IPS DF 19.7 (cell line): Measurements from ENCODE around the gene PNO1.
"Not testable (repeated sequence)": the region's sequence is repeated elsewhere in the genome, so short reads cannot be mapped to it uniquely, and the experiment has no call there.

ENCODE experiments used
- DNase-seq: peaks from one replicate; pipeline ENCODE4 v3.0.0-alpha.2; 2013; ENCODE audit warnings: low read depth, low spot score

Gene PNO1

GRCh38 chr2:68157002-68157401 is 686 bp upstream of the PNO1 start:
- DNase-seq: no peak

- DNase-seq: no peak
These were observed 403 bp downstream of the PNO1 start for GRCh38 chr2:68158134-68158447.

GRCh38 chr2:68163641-68164040 is 6.0 kb downstream of the PNO1 start:
- DNase-seq: no peak

GRCh38 chr2:68167186-68167585 is 9.5 kb downstream of the PNO1 start:
- no peak for DNase-seq

GRCh38 chr2:68169308-68169707 is 11.6 kb downstream of the PNO1 start:
- DNase-seq: no peak

- DNase-seq: no peak
These were observed 13.5 kb downstream of the PNO1 start for GRCh38 chr2:68171146-68171545.

GRCh38 chr2:68171684-68172083 is 14.0 kb downstream of the PNO1 start:
- no peak for DNase-seq

- no peak for DNase-seq
These were observed 14.8 kb downstream of the PNO1 start for GRCh38 chr2:68172521-68172920.

GRCh38 chr2:68172990-68173700 is 15.5 kb downstream of the PNO1 start:
- DNase-seq: no peak

GRCh38 chr2:68175210-68175609 is 17.5 kb downstream of the PNO1 start:
- not testable (repeated sequence) for DNase-seq

GRCh38 chr2:68176657-68177056 is 19.0 kb downstream of the PNO1 start:
- DNase-seq: no peak

- no peak for DNase-seq
These were observed 19.9 kb downstream of the PNO1 start for GRCh38 chr2:68177541-68177940.

- DNase-seq: no peak
These were observed 20.7 kb downstream of the PNO1 start for GRCh38 chr2:68178432-68178831.

GRCh38 chr2:68178954-68179627 is 21.4 kb downstream of the PNO1 start:
- DNase-seq: no peak

GRCh38 chr2:68182902-68183301 is 25.2 kb downstream of the PNO1 start:
- no peak for DNase-seq

GRCh38 chr2:68185541-68186164 is 28.0 kb downstream of the PNO1 start:
- DNase-seq: peak; percentile 59

- DNase-seq: no peak
These were observed 29.6 kb downstream of the PNO1 start for GRCh38 chr2:68187329-68187728.

GRCh38 chr2:68188831-68189230 is 31.1 kb downstream of the PNO1 start:
- no peak for DNase-seq

- DNase-seq: no peak
These were observed 32.5 kb downstream of the PNO1 start for GRCh38 chr2:68189991-68190784.

- no peak for DNase-seq
These were observed 33.5 kb downstream of the PNO1 start for GRCh38 chr2:68190991-68191731.

GRCh38 chr2:68193144-68193543 is 35.5 kb downstream of the PNO1 start:
- DNase-seq: no peak
